ENCODE data around the gene PARP2.

PARP2 gene

DNA sequence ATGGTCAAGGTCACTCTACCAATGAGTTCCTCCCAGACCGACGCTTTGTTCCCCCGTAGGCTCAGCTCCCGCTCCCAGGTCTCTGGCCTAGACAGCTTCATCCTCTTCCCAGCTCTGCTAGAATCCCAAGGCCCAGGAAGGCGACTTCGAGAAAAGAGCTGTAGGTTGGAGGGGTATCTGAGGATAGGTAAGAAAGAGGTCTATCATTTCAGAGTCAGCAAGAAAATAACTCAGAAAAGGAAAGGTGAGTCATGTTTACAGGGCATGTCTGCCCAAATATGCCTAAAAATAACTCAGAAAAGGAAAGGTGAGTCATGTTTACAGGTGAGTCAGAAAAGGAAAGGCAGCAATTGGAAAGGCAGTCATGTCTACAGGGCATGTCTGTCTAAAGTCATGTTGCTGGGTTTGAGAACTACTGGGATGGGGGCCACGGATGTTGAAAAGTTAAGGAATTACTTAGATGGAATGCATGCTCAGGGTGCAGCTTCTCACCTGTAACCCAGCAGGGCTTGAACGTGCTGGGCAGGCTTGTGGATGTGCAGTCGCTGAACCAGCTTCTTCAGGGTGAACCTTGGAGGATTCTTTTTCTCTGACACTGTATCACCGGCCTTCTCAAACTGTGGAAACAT, 57.6 kb downstream of the PARP2 start:
- peak; percentile 56 for DNase-seq (ENCODE audit: low spot score)

DNA sequence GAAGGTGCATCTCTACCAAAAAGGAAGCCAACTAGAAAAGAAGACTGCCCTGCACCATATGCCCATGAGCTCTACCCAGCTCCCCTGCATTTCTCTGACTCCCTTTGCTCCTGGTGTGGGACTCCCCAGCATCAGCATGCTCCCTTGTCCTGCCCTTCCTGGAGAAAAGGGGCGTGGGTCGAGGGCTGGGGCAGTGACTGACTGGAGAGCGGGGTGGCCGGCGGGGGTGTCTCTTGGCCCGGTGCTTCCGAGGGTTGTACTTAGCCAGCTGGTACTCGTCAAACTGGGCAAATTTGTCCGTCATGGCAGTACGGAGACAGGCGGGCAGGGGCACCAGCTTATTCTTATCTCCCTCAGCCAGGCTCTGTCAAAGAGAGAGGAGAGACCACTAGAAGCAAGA, 60.1 kb downstream of the PARP2 start:
- no peak for DNase-seq (ENCODE audit: low spot score)

Measured in CD4-positive, alpha-beta T cell treated with Interleukin-2 at 100 ng/mL for 4 hours (primary cell).